Fibroblast of upper back skin (primary cell): ENCODE measurements around the gene EPHB1.
"Not testable (repeated sequence)": the region's sequence is repeated elsewhere in the genome, so short reads cannot be mapped to it uniquely, and the experiment has no call there.

Experiments
- DNase-seq: peaks from one replicate; pipeline ENCODE4 v3.0.0-alpha.2; 2013

EPHB1 gene

DNA sequence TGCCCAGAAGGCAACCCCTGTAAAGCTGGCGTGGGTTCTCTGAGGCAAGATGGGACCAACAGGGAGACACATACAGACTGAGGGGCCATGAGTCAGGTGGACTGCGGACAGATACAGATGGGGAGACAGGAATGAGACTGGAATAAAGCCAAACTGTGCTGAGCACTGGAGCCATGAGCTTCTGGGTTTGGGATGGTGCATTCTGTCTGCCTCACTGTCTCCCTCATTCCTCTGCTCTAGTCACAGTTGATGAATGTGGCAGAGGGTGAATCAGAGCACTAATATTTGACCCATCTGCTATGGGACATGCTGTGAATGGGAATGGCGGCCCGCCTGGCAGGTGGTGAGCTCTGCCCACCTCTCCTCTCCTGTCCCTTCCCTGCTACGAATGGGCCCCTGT is 262.9 kb downstream of the EPHB1 start:
- peak; percentile 7 for DNase-seq

DNA sequence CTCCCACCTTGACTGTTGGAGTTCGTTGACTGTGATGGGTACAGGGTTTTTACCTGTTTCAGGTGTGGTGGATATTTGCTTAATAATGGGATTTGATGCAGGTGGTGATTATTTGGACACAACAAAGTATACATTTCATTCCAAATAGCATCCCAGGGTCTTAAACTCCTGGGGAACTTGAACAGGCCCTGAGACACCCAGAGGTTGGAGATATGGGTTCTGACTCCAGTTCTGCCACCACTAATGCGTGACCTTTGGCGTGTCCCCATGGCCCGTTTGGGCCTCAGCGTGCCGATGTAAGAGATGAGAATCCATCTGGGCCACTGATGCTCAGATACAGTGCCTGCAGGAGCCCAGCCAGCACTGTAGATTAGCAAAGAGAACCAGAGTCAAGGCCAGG is 264.5 kb downstream of the EPHB1 start:
- DNase-seq: no peak

DNA sequence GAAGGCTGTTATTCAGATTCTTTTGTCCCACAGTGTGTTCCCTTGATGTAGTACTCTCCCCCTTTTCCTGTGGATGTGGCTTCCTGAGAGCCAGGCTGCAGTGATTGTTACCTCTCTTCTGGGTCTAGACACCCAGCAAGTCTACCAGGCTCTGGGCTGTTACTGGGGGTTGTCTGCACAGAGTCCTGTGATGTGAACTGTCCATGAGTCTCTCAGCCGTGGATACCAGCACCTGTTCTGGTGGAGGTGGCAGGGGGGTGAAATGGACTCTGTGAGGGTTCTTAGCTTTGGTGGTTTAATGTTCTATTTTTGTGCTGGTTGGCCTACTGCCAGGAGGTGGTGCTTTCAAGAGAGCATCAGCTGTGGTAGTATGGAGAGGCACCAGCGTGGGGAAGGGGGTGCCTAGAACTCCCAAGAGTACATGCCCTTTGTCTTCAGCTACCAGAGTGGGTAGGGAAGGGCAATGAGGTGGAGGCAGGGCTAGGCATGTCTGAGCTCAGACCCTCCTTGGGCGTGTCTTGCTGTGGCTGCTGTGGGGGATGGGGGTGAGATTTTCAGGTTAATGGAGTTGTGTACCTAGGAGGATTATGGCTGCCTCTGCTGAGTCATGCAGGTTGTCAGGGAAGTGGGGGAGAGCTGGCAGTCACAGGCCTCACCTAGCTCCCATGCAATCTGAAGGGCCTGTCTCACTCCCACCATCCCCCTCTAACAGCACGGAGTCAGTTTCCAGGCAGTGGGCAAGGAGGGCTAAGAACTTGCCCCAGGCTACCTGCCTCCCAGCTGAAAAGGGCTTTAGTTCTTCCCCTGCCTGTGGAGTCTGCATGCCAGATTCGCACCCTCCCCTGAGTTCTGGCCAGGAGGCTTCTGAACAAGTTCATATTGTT is 272.0 kb downstream of the EPHB1 start:
- DNase-seq: not testable (repeated sequence)

DNA sequence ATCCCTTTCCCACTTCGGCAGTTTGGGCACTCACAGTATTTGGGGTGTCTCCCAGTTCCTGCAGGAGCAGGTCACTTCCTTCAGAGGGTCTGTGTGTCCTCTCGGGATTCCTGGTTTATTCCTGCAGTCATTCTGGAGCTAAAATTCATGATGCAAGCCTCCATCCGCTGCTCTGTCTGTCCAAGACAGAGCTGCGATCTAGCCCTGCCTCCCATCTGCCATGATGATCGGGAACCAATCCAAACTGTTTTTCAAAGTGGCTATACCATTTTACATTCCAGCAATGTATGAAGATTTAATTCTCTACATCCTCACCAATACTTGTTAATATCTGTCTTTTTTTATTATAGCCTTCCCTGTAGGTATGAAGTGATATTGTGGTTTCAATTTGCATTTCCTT is 273.0 kb downstream of the EPHB1 start:
- DNase-seq: no peak

DNA sequence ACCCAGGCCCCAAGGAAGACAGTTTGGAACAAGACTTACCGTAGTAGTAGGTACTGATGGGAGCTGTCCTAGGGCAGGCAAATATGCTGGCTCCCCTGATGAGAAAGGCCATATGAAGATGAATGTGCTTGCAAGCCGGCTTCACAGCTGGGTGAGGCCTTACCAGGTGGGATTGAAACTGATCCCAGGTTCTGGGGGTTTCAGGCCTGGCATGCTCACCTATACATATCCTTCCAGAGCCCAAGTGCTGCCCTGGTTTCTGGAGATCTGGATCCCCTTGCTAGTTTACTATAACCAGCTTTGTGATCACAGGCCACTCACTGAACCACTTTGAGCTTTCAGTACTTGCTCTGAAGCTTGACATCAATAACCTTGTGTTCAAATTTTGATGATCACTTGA is 274.3 kb downstream of the EPHB1 start:
- no peak for DNase-seq

DNA sequence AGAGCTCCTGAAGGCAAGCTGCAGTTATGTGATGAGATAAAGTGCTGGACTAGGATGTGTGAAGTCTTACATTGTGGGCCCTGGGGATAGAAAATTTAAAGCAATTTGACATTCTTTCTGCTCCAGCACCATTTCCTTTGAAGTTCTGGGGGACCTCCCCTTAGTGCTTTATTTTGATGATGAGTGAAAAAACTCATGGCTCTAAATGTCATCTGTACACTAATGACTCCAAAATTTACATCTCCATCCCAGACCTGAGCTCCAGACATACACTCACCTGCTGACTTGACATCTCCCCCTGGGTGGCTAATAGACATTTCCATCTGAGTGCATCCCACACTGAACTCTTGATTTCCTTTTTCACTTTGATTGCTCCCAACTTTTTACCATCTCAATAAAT is 276.4 kb downstream of the EPHB1 start:
- no peak for DNase-seq

DNA sequence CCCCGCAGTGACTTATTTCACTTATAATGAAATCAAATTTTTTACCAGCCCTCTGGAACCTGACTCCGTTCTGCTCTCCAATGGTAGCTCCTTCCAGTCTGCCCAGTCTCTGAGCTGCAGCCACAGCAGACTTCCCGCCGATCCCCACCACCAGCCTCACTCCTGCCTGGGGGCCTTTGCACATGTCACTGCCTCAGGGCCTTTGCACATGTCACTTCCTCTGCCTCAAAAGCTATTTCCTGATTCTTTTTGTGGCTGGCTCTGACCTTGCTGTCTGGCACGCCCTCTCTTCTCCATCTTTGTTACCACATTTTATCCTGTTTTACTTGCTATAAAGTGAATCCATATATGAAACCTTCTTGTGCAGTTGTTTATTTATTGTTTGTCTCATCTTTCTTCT is 277.4 kb downstream of the EPHB1 start:
- DNase-seq: no peak

DNA sequence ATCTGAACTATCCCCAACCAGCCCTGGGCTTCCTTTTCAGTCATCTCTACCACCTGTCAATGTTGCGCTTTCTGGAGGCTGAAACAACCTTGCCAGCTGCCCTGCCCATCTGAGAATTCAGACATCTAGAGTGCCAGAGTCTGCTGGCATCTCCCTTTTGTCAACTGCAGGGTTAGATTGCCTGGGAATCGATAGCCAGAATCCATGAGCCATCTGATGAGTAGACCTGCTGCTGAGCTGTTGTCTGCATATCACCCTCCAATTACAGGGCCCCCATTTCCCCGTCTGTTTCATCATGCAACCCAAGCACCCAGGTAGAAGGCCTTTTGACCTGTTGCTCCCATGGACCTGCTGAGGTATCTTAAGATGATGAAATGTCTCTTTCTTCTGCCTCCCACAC is 280.1 kb downstream of the EPHB1 start:
- DNase-seq: no peak

DNA sequence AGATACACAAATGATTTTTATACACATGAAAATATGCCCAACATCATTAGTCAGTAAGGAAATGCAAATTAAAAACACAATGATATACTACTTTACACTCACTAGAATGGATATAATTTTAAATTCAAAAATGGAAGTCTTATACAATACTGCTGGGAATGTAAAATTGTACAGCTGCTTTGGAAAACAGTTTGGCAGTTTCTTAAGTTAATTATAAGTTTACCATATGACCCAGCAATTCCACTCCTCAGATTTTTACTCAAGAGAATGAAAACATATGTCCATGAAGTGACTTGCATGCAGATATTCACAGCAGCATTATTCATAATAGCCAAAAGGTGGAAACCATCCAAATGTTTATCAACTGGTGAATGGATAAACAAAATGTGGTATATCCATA is 281.3 kb downstream of the EPHB1 start:
- DNase-seq: no peak

DNA sequence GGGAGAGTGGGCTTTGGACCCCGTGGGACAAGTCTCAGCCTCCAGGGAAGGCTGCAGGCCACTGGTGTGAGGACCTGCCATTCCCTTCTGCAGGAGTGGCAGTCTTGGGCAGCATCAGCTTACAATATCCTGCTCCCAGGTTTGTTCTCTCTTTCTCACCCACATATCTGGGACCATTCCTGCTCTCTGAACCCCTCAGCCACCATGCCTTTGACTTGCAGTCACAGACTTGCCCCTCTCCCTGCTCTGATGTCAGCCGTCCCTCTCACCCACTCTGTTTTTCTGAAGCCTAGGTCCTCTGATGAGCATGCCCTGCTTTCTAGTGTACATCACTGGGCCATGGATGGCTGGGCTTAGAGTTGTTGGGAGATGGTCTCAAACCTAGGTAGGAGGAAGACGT is 282.1 kb downstream of the EPHB1 start:
- no peak for DNase-seq

DNA sequence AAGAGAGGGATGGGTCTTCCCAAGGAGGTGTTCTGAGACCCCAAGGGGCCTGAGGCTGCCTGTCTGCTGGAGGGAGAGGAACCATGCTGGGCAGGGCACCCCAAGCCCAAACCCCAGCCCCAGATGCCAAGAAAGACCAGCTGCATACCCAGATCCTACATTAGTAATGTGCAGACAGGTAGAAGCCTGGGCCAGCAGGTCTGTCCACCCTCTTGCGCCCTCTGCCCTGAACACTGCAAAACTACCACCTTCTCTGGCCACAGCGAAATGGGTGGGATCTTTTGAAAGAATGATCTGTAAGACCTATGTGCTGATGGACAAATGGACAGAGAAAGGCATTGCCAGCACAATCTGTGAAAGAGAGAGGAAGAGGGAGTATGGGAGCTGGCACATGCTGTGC is 283.2 kb downstream of the EPHB1 start:
- DNase-seq: no peak

DNA sequence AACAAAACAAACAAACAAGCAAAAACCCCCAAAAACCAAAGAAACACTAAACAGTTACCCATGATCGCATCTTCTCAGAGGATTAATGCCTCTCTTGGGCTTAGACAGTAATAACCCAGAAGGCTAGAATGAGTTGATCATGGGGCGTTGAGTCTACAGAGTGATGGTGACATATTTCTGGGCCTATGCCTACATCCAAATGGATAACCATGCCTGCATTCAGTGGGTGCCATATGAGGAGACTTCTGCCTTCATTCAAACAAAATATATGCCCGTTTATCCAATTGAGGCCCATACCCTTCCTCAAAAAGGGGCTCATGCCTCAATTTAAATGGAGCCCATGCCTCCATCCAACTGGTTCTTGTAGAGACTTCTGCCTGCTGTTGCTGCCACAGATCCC is 284.0 kb downstream of the EPHB1 start:
- DNase-seq: no peak

DNA sequence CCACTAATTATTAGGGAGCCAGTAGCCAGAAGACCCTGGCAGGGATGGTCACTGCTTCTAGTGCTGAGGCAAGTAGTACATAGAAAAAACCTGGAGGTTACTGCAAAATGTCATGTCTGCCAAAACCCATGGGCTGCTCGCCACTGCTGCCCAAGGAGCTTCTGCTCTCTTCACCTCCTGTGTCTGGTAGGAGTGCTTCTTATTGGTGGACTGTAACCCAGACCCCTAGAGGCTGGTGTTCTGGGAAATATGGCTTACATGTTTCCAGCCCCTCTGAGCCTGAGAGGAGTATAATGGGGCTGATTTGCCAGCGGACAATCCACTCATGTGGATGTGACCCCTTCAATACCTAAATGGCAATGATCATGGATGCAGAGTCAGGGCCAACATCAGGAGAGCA is 286.4 kb downstream of the EPHB1 start:
- DNase-seq: no peak

DNA sequence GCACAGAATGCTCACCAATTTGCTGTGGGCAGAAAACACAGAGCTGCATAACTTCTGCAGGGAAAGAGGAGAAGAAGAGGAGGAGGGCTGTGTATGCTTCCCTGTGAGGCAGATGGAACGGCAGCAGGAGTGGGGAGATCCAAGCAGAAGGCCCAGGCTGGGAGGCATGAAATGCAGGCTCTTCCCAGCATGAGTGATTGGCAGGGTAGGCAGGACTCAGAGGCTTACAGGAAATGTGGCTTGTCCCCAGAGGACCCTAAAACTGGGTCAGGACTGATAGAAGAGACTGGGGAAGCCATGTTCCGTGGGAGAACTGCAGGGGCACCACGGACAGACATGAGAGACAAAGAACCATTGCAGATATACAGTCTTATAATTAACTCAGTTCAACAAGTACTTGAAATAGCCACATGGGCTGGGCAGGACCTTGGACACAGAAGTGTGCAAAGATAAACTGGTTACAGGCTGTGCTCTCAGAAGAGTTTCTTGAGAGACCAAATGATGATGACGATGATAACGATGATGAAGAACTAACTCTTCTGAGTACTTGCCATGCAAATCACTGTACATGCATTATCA is 286.9 kb downstream of the EPHB1 start:
- DNase-seq: no peak

DNA sequence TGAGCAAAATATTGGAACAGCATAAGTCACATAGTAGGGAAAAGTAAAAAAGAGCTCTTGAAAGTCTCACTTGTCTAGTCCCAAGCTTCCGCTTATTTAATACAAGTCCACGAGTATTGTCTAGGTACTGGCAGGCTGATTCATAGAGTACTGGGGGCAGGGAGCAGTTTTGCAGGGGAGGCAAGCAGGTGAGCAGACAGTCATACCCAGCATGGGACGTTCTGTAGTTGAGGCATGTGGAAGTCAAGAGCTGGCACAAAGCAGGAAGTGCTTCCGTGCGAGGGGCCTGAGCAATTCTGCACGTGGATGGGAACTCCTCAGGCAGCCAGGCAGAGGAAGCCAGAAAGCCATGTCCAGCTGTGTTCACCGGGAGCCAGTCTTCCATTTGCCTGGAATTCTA is 287.6 kb downstream of the EPHB1 start:
- DNase-seq: no peak

DNA sequence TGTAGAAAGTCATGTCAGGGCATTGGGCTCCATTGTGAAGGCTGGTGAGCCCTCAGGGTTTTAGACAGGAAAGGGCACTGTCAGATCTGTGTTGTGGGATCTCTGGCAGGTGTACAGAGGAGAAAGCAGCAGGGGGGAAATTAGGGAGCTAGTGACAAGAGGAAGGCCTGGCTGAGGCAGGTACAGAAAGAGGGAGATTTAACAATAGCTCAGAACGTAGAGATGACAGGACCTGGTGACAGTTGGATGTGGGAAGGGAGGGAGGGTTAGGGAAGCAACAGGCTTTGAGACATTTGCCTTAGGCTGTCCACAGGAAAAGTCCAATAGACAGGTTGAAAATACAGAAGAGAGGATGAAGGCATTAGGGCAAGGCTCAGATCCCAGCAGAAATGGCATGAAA is 288.1 kb downstream of the EPHB1 start:
- no peak for DNase-seq

DNA sequence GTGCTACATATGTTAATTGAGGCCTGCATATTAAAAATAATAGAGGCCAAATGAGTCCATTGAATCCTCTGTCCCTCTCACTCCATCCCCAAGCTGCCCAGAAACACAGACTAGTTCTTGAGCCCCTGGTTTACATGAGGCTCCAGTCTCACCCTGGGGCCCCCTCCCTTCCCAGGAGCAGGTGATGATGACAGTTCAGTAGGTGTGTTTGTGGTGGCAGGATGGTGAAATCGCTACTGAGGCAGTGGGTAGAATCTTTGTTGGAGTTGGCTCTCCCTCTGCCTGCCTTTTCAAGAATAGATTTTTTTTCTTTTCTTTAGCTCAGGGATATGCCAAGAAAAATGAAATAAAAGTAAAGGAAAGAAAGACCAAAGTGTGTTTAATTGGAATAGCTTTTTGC is 288.7 kb downstream of the EPHB1 start:
- DNase-seq: no peak

DNA sequence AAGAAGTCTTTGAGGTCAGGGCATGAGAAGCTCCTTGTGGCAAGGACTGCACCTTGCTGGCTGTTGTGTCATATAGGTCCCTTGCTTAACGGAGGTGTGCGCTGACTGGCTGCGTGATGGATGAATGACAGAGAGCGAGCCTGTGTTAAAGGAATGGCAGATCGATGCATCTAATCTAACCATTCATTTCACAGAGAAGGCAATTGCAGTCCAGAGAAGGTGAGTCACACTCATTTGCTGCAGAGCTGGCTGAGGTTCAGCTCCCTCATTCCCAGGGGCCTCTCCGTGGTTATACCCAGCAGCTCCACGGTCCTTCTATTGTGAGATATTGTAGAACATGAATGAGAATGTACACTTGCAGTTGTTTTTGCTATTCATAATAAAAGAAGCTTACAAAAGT is 289.3 kb downstream of the EPHB1 start:
- DNase-seq: peak; percentile 61

DNA sequence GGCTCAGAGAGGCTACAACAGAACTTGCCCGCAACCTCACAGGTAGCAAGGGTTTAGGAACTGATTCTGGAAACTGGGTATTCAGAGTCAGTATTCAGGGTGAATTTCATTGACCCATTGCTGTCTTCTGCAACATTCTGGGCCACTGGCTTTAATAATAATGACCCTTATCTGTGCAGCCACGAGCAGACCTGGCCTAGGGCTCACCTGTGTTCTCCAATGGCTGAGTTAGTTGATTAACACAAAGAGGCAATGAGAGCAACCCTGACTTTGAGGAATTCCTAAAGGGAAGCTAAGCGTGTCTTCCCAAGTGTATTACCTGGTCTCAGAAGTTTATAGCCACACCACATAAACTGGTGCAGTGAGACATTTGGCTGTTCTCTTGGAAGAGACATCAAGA is 289.9 kb downstream of the EPHB1 start:
- no peak for DNase-seq

DNA sequence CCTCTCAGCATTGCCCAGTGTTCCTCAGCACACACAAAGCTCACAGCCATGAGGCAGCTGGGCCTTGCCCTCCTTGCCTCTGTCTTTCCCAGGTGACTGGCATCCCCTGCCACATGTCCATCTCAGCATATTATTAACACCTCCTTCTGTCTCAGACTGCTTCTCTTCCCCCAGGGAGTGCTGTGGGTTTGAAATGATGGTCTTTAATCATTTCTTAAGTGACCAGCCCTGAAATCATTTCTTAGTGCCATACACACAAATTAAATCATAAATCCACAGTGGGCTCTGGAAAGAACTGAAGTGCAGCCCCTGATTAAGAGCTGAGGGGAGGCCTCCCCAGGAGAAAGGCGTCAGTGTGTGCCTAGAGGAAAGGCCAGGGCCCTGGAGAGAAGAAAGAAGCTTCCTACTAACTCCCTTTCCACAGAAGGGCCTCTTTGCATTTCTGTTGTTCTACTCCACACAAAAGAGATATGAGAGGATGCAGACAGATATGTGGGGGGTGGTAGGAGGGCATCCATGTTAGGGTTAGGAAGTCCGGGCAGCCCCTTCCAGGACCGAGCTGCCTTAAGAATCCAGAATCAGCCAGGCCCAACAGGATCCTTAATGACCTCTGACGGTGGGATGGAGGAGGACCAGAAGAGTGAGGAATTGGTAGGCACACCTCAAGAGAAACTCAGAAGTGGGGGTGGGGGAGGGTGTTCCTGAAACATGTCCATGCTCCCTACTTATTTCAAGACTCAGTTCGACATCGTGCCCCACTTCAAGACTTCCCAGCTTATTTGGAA is 290.8 kb downstream of the EPHB1 start:
- DNase-seq: no peak

DNA sequence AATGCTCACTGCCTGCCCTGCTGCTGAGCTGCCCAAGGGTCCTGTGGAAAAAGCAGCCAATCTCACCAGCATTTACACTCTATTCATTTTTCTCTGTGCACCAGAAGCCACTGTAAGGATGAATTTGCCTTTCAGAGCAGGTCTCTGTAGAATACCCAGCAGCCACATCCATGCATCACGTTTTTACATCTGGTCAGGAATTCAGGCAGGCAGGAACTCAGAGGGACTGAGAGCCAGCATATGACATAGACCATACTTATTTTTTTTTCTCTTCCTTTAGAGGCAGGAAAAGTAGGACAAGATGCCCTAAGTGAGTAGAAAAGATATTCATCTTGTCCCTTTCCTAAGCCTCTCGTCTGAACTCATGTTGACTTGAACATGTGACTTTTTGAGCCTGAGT is 292.7 kb downstream of the EPHB1 start:
- DNase-seq: no peak

DNA sequence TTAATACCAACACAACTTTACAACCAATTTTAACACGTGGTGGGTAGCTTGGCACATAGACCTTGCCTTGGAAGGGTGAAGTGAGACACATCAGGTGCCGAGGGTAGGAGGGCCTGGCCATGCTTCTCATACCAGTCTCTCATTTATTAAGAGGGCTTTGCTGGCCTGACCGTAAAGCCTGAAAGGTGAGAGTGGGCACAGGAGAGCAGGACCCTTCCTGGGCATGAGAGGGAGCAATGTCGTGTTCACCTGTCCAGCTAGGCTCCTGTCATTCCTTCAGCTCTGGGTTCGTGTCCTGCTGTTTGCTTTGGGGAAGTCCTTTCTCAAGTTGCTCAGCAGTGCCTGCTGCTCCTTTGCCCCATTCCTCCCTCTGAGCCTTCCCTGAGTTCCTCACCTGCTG is 294.4 kb downstream of the EPHB1 start:
- no peak for DNase-seq

DNA sequence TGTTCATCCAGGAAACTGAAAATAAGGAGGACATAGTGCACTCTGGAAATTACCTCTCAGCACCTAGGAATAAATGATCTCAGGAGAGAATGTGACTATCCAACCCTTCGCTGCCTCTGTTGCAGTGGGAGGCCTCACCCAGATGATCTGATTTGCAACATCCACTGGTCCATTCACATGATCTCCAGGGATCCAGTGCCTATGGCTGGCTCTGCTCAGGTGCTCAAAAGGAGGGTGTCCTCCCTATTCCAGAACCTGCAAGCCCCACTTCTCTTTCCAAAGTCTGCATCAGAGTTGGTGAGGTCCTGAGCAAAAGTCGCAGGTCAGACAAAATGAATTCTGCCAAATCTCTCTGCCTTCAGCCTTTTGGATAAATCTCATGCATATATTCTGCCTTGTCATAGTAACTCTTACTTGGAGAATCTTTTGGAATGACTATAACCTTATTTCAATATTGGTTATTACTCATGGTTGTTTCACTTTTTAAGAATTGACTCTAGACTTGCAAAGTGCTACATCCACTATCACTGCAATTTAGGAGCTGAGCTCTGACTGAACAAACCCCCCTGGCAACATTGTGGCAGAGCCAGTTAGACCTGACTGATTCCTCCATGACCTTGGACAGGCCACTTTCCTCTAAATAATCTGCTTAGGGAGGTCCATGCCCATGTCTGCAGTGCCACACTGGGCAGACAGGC is 295.1 kb downstream of the EPHB1 start:
- DNase-seq: no peak
